KBM-7 (cell line): ENCODE results near the gene WDR86.
A peak's percentile ranks its signal among the peaks of the same experiment; 100 is the strongest.

Source experiments
- DNase-seq: peaks from one replicate; pipeline ENCODE4 v3.0.0-alpha.2; 2015
- in situ Hi-C: fragments of 300-500 bp; cut with MboI; formaldehyde crosslinking; loops from 2 replicates; pipeline ENCODE4 v1.14.3; 2020; ENCODE audit warnings: low sequenced_read_pairs, low pct_unique_long_range_greater_than_20kb, mixed read lengths

WDR86 gene

GRCh38 chr7:151442776-151443496, 33.1 kb upstream of the WDR86 start:
- in situ Hi-C loops, result no loop called here
- DNase-seq, result no peak

- in situ Hi-C loops, result no loop called here
- DNase-seq, result no peak
These were observed 31.1 kb upstream of the WDR86 start for GRCh38 chr7:151440799-151441445.

- in situ Hi-C loops, result no loop called here
- no peak for DNase-seq
These were observed 30.3 kb upstream of the WDR86 start, which contains the start of gene CRYGN for GRCh38 chr7:151439855-151440798. TSS of gene CRYGN (minus strand) at chr7:151440141. CDS start at chr7:151439917, 224 bp downstream.

DNA sequence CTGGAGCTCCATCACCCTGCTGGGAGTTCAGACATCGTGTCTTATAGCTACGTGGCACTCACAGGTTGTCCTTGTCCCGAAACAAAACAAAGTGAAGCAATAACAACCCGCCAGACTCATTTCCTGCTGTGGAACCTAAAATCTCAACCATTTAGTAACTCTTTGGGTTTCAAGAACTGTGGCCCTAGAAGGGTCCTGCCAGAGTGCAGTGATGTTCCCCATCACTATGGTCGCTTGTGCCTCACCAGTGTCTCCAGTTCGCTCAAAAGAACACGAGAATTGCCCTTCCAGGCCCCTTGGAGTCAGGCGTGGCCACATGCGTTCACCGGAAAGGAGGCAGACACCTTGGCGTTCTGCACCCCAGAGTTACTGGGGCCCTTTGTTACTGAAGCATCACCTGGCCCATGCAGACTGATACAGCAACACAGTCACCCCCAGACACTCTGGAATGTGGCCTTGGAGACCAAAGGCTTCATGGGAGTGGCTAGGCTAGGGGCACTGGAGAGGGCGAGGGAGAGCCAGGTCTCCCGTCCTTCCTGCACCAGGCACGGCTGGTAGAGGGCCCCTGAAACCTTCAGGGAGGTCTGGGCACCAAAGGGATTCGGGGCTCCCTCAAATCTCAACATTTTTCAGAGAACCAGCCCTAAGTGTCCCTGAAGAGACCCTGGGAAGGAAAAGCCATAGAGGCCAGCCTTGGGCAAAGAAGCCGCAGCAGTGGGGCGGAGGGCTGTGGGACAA, 29.2 kb upstream of the WDR86 start:
- in situ Hi-C loops, result no loop called here
- no peak for DNase-seq

- in situ Hi-C loops, result no loop called here
- DNase-seq, result no peak
These were observed 28.2 kb upstream of the WDR86 start for GRCh38 chr7:151437866-151438516.

GRCh38 chr7:151437159-151437553, 27.3 kb upstream of the WDR86 start:
- in situ Hi-C loops, result no loop called here
- DNase-seq, result no peak

DNA sequence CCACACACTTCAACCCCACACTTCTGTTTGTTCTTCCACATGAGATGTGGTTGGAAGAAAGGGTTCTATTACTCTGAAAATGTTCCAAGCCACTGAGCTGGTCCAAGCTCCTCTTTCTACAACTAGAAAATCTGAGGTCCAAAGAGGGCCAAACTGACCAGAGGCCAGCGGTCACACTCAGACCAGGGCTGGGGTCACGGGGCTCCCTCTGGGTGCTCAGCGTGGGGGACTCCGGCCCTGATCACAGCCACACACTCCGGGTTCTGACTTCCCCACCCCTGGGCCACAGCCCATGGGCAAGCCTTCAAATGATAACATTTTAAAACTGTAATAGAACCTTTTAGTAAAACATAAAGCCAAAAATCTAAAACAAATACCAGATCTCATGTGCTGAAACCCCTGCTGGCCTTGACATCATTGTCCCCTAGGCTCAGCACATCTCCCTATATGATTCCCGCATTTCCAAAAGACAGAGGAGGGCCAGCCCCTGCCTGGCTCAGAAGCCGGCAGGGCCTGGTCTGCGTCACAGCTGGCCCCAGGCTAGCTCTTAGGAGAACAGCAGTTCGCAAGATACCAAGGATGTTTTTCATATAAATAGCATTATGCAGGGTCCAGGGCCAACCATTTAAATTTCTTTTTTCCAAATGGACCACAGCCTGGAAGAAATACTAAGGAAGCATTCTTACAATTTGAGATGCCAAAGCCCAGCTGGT, 26.8 kb upstream of the WDR86 start:
- no peak for DNase-seq
- in situ Hi-C loops, result no loop called here

DNA sequence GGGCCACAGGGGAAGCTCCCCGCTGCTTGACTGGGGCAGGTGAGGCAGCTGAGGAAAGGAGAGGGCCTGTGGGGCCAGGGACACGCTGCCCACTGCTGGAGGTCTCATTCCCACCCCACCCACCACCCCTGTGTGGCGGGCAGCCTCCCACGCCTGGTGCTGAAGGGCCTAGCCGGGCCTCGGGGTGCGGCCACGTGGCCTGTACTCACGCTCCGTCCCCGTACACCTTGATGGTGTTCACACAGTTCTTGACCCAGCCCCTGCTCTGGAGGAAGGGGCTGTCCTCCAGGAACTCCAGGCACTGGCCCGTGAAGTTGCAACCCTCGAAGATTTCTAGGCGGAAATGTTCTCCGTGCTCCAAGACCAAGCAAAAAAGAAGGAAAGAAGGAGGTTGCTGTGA, 26.1 kb upstream of the WDR86 start:
- in situ Hi-C loops, result no loop called here
- DNase-seq, result no peak

DNA sequence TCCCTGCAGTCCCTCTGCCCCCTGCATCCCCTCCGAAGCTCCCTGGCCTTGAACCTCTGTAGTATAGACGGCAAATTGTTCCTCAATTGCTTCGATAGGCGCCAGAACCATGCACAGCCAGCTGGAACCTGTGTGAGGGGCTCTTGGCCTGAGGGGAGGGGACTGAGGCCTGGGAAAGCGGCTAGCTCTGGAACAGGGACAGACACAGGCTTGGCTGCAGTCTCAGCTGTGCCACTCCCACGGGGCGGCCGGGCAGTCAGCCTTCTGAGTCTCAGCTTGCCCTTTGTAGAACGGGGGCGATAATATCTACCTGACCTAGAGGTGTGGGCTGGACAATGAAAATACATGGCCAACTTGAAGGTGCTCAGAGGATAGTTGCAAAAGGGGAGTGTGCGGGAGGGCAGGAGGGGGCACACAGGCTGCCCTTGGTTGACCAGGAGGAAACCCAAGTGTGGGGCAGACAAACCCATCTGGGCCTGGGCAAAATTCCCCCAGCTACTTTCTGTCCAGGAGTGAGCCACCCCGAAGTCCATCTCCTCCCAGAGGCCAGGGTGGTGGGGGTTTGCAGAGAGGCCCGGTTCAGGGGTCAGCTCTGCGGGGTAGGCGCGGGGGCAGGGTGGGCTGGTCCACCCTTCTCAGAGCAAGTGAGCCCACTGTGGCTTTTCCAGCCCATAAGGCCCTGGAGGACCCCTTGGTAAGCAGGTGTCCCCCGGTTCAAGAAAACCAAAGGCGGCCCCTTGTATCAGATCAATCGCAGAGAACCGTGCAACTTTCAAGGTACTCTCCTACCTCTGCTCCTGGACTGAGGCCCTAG, 25.5 kb upstream of the WDR86 start:
- DNase-seq, result no peak
- in situ Hi-C loops, result no loop called here

DNA sequence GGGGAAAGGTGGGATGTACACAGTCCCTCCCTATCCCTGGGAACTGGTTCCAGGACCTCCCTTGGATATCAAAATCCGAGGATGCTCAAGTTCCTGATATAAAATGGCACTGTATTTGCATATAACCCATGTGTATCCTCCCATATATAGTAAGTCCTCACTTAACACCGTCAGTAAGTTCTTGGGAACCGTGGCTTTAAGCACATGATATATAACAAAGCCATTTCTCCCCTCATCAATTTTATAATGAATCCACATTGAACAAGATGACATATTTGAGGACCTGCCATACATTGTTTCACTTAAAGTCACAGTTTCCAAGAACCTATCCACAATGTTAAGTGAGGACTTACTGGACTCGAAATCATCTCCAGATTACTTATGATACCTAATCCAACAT, 24.7 kb upstream of the WDR86 start:
- in situ Hi-C loops, result no loop called here
- no peak for DNase-seq

DNA sequence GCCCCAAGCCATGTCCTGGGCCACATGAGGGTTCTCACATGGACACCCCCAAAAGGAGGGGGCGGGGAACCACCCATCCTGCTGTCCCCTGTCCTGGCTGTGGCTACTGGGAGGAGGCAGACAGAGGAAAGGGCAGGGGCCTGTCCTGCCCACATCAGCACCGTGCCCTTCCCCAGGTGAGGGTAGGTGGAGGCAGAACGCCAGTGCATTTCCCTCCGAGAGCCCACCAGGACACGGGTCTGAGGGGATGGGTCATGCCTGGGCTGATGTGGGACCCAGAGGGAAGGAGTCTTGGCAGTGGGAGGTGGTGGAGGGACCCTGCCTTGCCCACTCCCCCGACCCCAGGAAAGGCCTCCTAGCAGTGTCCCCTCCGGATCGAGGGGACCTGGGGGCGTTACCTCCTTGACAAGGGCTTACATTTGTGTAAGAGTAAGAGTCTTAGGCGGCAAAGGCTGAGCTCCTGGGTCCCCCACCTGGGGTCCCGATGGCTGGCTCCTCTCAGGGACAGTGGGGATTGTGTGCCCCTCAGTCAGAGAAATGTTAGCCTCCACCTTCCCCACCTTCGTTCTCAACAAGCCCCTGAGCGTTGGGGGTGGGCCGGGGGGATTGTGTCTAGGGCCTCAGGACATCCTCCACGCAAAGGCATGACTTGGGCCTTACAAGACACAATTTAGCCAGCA, 24.0 kb upstream of the WDR86 start:
- in situ Hi-C loops, result no loop called here
- DNase-seq, result no peak

GRCh38 chr7:151432658-151433521, 23.1 kb upstream of the WDR86 start:
- in situ Hi-C loops, result no loop called here
- peak; percentile 49 for DNase-seq

DNA sequence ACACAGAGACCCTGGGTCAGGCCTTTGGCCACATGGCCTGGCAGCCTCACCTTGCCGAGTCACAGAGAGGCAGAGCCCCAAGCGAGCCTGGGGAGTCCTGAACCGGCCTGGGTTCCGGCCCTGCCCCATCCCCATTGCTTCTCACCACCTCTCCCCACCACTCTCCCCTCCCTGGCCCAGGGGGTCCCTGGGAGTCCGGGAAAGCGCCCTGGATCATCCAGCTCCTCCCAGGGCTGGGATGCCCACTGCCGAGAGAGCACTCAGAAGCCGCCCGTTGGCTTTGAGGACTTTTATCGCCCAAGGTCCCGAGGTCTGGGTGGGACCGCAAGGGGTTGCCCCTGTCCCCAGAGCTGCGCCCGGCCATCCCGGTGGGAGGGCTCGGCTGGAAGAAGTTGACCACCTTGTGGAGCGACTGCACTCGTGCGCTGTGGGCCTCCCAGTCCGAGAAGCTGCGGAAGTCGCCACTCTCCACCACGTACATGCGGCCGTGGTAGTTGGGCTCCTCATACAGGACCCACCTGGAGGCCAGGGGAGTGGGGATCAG, 22.0 kb upstream of the WDR86 start:
- in situ Hi-C loops, result no loop called here
- DNase-seq, result no peak

- no peak for DNase-seq
- in situ Hi-C loops, result no loop called here
These were observed 21.5 kb upstream of the WDR86 start for GRCh38 chr7:151431281-151431767.

DNA sequence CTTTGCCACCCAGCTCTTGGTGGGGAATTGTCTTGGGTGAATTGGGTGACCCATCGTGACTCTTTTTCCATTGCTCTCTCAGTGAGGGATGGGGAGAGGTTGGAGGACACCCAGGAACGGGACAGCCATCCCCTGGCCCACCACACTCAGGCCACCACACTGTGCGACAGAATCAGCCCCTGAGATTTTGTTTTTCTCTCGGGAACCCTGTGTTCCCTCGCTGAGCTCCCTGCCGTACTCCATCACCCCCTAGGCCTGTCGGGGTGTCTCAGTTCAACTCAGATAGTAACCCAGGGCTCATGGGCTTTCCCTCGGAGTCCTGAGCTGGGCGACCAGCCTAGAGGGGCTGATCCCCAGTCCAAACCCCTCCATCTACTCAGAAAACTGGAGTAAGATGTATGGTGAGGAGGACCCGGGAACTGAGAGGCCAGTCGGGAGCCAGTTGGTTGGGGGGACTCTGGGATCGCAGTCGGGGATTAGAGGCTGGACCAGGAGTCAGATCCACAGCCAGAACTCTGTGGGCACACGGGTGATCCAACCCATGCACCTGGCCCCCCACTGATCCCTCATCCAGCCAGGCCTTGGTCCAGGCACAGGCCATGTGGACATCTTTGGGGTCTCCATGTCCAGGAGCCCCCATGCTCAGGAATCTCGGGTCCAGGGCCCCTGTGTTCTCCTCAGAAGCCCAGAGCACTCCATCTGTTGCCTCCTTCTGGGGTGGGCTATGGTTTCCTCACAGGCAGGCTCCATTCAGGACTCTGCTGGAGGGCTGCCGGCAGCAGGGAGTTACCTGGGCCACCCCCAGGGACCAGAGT, 20.8 kb upstream of the WDR86 start:
- no peak for DNase-seq
- in situ Hi-C loops, result no loop called here
